Mesenteric fat pad (tissue), 1 donor: Measurements from ENCODE around the gene PPFIA1. TPM values are rescaled to one million over a fixed set of nuclear protein-coding genes. Genes with fewer than 3 reads are reported as not detected.

Experiments used
- DNase-seq: peaks from one replicate; pipeline ENCODE4 v3.0.0-alpha.2; 2020; ENCODE audit warnings: low spot score
- total RNA-seq: library from RNA; stranded (reverse); fragmentation: NEBNext Ultra II Directional; extraction: Animal tissue kit (Norgen Biotek cat#: 25700); gene quantifications from one replicate; pipeline ENCODE4 v1.2.1, GENCODE V29; 2021
- donor health status: DM: yes; HTN: yes; CAD: no.

PPFIA1 gene
- total RNA-seq, 1 donor from 2014 or later: 119 TPM

DNA sequence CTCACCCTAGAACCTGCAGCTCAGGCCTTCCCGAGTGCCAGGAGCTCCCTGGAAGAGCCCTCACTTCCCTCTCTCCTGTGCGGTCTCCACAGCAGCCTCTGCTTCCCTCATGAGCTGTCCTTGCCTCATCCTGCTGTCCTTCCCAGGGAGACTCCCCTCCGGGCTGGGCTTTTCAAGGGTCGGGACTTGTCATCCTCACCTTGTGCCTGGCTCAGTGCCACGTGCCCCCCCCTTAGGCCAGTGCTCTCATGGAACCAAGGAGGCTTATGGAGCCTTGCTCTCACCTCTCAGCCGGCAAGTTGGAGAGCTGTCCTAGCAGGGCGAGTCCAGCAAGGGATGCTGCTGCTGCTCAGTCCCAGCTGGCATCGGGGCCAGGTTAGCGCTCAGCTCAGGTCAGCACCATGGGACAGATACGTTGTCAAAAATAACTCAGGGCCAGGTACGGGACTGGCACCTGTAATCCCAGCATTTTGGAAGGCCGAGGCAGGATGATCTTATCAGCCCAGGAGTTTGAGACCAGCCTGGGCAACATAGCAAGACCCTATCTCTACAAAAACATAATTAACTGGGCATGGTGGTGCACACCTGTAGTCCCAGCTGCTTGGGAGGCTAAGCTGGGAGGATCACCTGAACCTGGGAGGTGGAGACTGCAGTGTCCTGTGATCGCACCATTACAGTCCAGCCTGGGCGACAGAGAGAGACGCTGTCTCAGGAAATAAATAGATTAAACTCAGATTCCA lies 141.4 kb downstream of the PPFIA1 start:
- DNase-seq: no peak

DNA sequence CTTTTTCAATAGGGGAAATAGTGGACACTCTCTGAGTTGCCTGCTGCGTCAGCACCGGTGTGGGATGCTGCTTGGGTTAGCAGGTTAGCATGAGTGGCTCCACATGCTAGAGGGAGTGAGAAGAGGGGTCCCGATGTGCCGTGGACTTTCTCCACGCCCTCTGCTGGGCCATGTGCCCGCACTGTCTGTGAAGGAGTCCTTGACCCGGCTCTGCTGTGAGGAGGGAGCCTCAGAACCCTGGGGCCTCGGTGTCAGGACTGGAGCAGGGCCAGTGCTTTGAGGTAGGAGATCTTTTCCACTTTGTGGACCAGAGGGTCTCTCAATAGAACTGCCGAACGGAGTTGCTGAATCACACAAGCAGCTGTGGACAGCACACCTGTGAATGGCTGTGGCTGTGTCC lies 142.7 kb downstream of the PPFIA1 start:
- DNase-seq: no peak

DNA sequence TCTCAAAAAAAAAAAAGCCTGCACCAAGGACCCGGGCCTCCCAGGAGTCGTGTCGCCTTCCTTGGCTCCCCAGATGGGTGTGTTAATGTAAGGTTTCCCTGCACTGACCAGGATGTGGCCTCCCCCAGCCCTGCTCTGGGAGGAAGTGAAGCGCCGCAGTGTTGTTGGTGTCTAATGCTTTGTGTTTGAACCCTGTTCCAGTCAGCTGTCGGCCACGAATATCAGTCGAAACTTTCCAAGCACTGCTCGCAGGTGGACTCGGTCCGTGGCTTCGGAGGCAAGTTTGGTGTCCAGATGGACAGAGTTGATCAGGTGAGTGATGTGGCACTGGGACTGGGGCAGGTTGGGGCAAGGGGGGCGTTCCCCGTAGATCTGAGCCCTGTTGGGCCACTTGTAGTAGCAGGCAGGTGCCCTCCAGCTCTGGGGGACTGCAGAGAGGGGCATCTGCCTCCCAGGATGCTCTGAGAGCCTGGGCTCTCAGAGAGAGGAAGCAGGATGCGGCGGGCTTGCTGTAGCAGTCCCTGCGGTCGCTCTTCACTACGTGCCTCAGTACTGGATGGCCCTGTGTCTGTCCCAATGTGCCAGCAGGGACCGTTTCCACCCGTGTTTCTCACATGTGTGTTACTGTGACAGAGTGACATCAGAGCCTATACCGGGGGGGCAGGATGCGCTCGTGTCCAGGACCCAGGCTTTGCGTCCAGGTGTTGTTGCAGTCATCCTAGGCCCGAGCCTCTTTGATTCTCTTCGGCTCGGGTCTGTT lies 144.0 kb downstream of the PPFIA1 start:
- DNase-seq: no peak

DNA sequence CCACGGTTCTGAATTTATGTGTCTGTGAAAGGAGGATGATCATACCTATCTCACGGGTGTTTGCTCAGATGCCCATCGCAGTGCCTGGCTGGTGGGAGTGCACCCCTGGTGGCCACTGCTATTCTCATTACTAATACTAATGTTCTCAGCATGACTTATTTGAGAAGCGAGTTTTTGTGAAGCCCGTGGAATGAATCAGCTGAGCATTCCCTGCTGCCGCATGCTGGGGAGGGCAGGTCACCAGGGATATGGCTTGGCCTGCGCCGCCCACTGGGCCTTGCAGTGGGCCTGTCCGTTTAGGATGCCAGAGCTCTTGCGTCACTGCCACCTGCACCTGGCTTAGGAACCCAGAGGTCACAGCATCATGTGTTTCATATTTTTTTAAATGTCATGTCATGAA lies 144.7 kb downstream of the PPFIA1 start:
- no peak for DNase-seq

DNA sequence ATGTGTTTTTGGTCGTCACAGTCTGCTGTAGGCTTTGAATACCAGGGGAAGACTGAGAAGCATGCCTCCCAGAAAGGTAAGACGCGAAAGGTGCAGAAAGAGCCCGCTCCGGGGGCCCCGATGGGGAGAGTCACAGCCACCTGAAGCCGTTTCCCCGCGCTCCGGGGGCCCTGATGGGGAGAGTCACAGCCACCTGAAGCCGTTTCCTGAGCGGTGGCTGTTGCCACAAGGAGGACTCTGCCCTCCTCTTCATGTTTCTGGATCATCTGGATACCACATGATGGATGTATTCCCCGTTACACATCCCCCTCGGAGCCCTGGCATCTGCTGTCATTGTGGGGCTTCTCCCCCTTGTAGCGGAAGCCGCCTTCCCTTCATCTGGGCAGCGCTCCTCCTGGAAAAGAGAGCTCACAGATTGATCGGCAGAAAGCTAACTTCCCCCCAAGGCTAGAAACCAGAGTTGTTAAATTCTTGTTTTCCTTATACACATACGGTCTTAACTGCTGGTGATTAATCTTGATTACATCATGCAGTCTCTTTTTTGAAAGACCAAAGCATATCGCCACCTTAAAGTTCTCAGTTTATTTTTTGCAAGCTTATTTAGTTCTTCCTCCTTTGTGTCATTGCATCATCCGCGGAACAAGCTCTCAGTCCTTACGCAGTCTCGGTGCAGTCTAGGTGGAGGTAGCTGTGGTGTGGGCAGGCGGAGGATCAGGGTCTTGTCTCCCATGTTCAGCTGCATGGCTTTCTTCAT lies 145.3 kb downstream of the PPFIA1 start:
- DNase-seq: no peak

DNA sequence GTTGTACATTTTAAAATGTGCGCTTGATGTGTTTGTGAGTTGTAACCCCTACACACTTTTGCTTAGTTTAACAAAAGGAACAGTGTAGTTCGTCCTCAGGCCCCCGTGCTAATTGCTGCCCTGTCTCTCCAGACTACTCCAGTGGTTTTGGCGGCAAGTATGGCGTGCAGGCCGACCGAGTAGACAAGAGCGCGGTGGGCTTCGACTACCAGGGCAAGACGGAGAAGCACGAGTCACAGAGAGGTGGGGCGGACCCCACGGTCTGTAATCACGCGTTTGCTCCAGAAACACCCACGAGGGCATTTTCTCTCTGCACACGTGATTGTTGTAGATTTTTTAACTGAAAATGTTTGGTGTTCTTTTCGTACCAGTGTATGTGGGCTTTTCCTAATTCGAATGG lies 146.4 kb downstream of the PPFIA1 start:
- no peak for DNase-seq

DNA sequence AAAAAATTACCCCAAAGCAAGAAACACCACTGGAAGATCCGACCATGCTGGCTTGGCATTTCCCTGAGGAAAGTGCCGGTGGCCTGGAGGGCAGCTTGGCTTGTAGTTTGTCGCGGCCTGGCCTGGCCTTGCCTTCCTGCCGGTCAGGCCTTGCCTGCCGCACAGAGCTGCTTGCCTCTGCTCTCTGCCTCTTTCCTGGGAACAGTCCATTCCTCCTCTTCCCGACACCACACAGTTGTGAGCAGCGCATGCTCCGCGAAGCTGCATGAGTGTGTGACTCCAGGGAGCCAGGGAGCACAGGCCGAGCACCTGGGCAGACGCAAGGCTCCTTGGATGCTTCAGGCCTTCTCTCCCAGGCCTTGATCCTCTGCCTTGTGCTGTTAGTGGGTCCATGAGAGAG lies 147.6 kb downstream of the PPFIA1 start:
- DNase-seq: no peak

DNA sequence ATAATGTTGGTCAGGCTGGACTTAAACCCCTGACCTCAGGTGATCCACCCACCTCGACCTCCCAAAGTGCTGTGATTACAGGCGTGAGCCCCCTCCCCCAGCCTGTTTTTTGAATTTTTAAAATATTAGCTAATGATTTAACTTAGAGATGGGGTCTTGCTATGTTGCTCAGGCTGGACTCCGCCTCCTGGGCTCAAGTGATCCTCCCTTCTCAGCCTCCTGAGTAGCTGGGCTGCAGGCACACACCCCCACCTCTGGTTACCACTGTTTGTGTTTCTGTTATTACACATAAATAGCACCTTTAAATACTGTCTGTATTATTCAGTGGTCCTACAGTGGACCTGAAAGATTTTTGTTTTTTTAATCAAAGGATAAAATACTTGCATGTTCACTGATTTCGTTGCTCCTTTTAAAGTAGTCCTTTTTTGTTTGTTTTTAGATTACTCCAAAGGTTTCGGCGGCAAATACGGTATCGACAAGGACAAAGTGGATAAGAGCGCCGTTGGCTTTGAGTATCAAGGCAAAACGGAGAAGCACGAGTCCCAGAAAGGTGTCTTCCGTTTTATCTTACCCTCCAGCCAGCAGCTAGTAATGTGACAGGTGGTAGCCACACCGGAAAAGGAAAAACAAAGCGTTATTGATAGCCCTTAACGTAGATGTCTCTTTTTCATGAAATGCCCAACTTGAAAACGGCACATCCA lies 149.0 kb downstream of the PPFIA1 start:
- no peak for DNase-seq

DNA sequence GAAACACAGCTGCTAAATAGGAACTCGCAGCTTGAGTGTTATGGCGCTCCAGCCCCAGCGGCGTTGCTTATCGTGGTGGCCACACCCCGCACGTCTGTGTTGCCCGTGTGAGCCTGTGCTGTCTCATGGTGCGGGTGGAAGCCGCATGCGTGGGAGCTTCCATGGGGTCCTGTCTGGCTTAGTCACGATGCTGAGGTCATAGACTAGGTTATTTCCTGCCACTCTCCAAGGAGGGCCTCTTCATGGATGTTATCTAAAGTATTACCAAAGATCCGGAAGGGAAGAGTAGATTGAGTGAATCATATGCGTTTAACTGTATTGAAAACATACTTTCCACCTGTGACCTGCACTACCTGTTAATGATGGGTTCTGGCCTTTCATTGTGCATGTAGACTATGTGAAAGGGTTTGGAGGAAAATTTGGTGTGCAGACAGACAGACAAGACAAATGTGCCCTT lies 149.5 kb downstream of the PPFIA1 start:
- DNase-seq: no peak

DNA sequence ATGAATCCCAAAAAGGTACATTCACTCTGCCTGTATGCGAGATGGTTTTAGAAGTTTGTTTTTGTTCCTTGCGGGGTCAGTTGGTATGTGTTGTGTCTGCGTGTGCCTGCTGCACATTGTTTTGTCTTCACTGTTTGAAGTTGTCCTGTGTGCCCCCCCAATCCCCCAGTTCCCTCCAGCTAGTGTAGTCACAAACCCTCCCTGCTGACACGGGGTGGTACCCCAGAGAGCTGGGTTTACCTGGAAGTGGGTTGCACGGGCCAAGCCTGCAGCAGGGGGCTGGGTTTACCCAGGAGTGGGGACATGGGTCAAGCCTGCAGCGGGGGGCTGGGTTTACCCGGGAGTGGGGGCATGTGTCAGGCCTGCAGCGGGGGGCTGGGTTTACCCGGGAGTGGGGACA lies 150.0 kb downstream of the PPFIA1 start:
- no peak for DNase-seq

DNA sequence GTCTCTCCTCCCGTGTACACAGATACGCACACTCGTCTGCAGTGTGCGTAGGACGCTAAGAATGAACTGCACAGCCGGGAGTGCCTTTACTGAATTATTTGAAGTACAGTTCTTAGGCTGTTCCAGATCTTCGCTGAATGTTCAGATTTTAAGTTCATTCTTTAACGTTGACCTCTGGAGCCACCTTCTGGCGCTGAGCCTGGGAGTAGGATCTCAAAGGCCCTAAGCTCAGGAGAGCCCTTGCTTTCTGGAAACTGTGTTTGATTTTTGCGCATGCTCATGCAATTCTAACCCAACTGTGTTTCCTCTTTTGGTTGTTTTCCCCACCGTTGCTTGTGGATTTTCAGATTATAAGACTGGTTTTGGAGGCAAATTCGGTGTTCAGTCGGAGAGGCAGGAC lies 150.6 kb downstream of the PPFIA1 start:
- DNase-seq: no peak

DNA sequence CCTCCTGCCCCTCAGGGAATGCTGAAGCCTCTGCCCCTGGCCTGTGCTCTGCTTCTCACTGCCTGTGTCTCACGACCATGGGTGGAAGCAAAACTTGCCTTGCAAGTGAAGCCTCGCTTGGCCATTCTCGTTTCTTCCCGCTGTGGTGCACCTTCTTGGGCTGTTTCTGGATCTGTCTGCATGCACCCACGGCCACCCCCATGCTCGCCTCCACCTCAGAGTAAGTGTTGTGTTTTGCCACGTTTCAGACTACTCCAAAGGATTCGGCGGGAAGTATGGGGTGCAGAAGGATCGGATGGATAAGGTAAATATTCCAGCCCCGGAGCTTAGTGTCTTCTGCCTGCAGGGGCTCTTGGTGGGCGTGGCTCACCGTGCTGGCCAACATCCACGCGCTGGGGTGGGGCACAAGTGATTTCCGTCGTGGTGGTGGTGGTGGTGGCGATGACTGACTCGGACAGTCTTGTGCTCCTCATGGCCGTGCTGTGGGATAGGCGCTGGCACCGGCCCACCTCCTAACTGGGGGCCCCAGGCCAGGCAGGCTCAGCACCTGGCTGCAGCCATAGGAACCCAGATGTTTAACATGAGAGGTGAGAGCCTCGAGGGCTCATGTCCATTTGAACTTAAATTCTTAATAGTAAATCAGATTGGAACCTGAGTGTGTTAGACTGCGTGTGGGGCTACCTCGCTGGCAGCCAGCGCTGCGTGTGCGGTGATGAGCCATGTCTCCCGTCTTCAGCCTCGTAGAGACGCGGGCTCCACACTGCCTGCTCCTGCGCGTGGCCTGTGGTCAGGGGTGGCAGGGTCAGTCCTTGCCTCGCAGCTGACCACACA lies 152.4 kb downstream of the PPFIA1 start:
- no peak for DNase-seq

DNA sequence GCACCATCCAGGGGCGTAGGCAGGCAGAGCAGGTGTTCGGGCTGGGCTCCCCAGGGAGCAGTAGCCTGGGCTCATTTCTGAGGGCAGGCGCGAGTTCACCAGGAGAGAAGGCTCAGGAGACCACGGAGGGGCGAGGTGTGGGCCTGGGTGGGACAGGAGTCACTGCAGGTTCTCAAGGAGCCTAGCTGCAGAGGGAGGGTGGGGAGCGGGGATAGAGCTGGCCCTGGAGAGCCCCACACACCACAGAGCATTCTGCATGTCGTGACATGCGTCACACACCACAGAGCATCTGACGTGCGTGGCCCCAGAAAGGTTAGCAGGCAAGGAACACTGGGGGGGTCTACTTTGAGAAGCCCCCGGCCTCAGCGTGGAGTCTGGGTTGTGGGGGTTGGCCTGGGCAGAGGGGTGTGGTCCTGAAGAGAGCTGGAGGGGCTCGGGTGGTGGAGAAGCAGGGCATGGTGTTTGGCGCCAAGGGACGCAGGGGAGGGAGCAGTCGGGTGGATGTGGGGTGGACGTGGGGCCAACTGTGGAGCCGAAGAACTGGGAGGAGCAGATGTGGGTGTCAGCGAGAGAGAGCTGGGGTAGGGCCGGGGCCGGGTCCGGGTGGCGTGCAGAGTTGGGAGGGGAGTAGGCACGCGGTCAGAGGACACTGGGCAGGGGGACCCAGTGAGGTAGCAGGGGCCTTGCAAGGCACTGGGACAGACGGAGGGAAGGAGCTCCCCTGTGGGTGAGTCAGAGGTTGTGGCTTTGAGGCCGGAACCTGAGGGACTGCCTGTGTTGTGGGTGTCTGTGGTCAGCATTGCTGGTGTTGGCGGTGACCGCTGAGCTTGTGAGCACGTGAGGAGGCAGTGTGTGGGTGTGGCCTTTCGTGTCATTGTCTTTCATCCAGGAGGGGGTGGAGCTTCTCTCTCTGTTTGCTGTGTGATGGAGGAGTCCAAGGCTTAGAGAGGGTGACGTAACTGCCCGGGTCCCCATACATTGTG lies 153.3 kb downstream of the PPFIA1 start:
- DNase-seq: no peak

DNA sequence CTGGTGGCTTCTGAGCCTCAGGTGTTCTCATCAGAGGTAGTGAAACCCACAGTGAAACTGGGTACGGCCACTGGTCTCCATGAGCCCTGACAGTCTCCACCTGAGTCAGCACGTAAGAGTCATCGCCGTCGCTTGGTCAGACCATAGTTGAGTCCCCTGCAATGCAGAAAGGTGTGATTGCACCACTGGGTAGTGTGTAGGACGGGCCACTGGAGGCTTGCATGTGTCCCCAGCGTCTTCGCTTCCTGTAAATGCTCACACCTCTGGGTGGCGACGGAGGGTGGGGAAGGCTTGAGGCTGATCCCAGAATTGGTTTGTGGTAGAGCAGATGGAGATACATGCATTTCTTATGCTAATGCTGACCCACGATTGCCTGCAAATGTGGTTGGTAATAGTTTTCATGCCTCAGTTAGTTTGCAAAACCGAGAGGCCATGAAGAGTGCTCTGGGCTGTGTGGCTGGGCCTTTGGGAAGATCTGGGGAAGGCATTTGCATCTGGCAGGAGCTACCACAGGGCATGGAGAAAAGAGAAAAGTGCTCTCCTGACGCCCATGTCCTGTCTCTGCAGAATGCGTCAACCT lies 154.4 kb downstream of the PPFIA1 start:
- no peak for DNase-seq

DNA sequence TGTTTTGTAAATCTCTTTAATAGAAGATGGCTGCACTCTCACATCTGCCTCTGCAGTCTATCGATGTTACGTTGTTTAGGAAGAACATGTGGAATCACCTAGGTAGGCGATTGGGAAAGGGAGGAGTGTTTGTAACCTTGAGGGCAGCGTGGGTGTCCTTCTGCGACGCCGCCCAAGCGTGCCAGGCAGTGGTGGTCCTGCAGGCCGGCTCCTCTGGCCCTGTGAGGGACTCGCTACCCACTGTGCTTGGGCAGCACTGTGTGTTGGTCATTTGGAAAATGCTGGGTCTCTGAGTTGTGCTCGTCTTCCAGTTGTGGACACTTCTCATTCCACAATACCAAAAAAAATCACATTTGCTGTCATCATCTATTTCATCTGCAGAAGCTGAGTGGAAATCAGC lies 156.9 kb downstream of the PPFIA1 start:
- no peak for DNase-seq

DNA sequence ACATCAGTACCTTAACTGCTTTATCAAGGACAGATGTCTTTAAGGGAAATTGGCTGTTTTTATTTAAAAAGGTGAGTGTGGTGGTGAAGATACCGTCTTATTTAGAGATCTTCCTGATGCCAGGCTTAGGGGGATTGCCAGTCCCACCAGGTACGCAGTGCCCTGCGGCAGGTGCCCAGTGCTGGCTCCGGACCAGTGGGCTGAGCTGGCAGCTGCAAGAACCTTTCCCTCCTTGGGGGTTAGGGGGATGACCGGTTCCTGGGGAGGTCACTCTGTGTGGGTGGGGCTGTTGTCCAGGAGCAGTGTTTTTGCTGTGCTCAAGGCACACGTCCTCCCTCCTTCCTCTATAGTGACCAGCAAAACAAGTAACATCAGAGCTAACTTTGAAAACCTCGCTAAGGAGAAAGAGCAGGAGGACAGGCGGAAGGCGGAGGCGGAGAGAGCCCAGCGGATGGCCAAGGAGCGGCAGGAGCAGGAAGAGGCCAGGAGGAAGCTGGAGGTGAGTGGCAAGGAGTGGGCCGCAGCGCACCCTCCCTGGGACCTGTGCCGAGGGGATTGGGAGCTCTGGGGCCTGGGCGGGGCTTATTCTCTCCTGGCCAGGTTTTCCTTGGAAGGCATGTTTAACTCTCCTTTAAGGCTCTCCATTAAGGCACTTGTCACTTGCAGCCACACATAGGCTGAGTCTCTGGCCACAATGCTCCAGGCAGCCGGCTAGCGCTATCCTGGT lies 158.4 kb downstream of the PPFIA1 start:
- DNase-seq: no peak

DNA sequence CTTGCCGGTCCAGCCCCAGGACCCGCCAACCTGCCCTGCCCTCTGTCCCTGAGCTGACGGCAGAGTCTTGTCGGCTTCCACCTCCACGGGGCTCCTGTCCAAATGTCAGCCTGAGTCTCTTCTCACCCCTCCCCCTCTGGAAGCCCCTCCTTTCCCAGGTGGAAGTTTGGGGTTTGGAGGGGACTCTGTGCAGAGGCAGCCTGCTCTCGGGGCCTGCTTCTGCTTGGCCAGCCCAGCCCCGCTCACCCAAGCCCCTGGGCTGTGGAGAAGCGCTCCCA lies 158.9 kb downstream of the PPFIA1 start:
- no peak for DNase-seq

DNA sequence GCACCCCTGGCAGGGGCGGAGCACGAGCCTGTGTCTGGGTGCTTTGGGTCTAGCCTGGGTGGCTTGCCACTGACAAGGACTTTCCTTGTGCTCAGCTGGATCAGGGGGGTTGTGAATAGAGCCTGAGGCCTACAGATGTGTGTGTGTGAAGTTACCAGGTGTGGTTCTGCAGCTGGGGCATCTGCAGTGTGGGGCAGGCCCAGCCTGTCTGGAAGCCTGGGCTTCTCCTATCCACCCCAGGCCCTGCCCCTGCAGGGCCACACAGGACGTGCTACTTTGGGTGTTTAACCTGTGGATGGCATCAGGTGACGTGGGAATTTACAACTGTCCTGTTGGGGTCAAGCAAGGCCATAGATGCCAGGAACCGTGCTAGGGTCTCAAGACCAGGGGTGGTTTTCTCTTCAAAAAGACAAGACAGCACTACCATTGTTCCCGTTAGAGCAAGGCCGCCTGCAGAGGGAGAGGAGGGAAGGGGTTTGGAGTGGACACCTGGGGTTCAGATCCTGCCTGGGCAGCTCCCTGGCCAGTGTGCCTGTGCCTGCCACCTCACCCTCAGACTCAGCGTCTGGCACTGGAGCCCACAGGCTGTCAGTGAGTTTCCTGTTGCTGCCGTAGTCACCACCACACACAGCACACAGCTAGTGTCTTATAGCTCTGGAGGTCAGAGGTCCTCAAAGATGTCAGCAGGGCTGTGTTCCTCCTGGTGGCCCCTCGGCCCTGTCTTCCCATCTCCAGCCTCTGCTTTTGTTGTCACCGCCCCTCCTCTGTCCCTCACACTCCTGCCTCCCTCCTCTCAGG lies 159.4 kb downstream of the PPFIA1 start:
- DNase-seq: no peak
